ENCODE measurements around the gene ZBTB20. TPM values are rescaled to one million over a fixed set of nuclear protein-coding genes. Genes with fewer than 3 reads are reported as not detected.

Gene ZBTB20
- total and polyA plus RNA-seq, 4 donors = 0.88 to 83.2 (median 20.4) TPM

GRCh38 chr3:114709102-114709501 lies 438.0 kb downstream of the ZBTB20 start:
- H3K27ac ChIP-seq (ENCODE audit: low read depth in 1 of 2, low read length in 2 of 2) = peak overlapping the region in 1 of 2 donors; percentile 21
- no peak for TF ChIP-seq JUND (IDR thresholded peaks at IDR 0.05)
- TF ChIP-seq CTCF (IDR thresholded peaks at IDR 0.05; ENCODE audit: low read depth, low read length, missing input control) = no peak
- TF ChIP-seq, protein P1, sequence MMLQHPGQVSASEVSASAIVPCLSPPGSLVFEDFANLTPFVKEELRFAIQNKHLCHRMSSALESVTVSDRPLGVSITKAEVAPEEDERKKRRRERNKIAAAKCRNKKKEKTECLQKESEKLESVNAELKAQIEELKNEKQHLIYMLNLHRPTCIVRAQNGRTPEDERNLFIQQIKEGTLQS (IDR thresholded peaks at IDR 0.05) = no peak
- no peak for TF ChIP-seq TAF1 (conservative IDR thresholded peaks at IDR 0.05)
- no peak for TF ChIP-seq NR2F2 (IDR thresholded peaks at IDR 0.05)
- no peak for TF ChIP-seq HNF4G (IDR thresholded peaks at IDR 0.05)
- TF ChIP-seq RXRA (IDR thresholded peaks at IDR 0.05) = no peak
- TF ChIP-seq YY1 (IDR thresholded peaks at IDR 0.05) = no peak
- no peak for TF ChIP-seq RAD21 (IDR thresholded peaks at IDR 0.05)
- TF ChIP-seq, protein P2, sequence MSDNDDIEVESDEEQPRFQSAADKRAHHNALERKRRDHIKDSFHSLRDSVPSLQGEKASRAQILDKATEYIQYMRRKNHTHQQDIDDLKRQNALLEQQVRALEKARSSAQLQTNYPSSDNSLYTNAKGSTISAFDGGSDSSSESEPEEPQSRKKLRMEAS (IDR thresholded peaks at IDR 0.05) = no peak
- TF ChIP-seq, protein P3, sequence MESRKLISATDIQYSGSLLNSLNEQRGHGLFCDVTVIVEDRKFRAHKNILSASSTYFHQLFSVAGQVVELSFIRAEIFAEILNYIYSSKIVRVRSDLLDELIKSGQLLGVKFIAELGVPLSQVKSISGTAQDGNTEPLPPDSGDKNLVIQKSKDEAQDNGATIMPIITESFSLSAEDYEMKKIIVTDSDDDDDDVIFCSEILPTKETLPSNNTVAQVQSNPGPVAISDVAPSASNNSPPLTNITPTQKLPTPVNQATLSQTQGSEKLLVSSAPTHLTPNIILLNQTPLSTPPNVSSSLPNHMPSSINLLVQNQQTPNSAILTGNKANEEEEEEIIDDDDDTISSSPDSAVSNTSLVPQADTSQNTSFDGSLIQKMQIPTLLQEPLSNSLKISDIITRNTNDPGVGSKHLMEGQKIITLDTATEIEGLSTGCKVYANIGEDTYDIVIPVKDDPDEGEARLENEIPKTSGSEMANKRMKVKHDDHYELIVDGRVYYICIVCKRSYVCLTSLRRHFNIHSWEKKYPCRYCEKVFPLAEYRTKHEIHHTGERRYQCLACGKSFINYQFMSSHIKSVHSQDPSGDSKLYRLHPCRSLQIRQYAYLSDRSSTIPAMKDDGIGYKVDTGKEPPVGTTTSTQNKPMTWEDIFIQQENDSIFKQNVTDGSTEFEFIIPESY (IDR thresholded peaks at IDR 0.05) = no peak
- TF ChIP-seq FOXA2 (IDR thresholded peaks at IDR 0.05) = no peak
- TF ChIP-seq EGR1 (IDR thresholded peaks at IDR 0.05; ENCODE audit: low read depth in 2 of 2) = no peak
- no peak for TF ChIP-seq SP1 (IDR thresholded peaks at IDR 0.05)
- TF ChIP-seq HNF4A (conservative IDR thresholded peaks at IDR 0.05) = no peak
- no peak for TF ChIP-seq FOXA1 (IDR thresholded peaks at IDR 0.05)
- TF ChIP-seq, protein P4, sequence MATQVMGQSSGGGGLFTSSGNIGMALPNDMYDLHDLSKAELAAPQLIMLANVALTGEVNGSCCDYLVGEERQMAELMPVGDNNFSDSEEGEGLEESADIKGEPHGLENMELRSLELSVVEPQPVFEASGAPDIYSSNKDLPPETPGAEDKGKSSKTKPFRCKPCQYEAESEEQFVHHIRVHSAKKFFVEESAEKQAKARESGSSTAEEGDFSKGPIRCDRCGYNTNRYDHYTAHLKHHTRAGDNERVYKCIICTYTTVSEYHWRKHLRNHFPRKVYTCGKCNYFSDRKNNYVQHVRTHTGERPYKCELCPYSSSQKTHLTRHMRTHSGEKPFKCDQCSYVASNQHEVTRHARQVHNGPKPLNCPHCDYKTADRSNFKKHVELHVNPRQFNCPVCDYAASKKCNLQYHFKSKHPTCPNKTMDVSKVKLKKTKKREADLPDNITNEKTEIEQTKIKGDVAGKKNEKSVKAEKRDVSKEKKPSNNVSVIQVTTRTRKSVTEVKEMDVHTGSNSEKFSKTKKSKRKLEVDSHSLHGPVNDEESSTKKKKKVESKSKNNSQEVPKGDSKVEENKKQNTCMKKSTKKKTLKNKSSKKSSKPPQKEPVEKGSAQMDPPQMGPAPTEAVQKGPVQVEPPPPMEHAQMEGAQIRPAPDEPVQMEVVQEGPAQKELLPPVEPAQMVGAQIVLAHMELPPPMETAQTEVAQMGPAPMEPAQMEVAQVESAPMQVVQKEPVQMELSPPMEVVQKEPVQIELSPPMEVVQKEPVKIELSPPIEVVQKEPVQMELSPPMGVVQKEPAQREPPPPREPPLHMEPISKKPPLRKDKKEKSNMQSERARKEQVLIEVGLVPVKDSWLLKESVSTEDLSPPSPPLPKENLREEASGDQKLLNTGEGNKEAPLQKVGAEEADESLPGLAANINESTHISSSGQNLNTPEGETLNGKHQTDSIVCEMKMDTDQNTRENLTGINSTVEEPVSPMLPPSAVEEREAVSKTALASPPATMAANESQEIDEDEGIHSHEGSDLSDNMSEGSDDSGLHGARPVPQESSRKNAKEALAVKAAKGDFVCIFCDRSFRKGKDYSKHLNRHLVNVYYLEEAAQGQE (IDR thresholded peaks at IDR 0.05) = no peak
- TF ChIP-seq GABPA (IDR thresholded peaks at IDR 0.05 in 1 of 2, conservative IDR thresholded peaks at IDR 0.05 in 1 of 2) = no peak
- DNase-seq (ENCODE audit: low spot score) = no peak

More at GRCh38 chr3:114709102-114709501, 438.0 kb downstream of the ZBTB20 start:
- Histone ChIP-seq H3K36me3 (ENCODE audit: control insufficient read depth in 4 of 4, insufficient read depth in 3 of 4, low read depth in 1 of 4, low read length in 3 of 4) (peaks cover 0 to 4% (median 0%) of the 10 kb centered on the region in 4 donors), H3K4me1 (ENCODE audit: control insufficient read depth in 4 of 4, insufficient read depth in 4 of 4, low read length in 3 of 4) (peaks cover 6 to 44% (median 12%) of the 10 kb centered on the region in 4 donors), H3K27me3 (ENCODE audit: control insufficient read depth in 4 of 4, insufficient read depth in 4 of 4, low read length in 3 of 4) (no peaks in the 10 kb centered on the region), H3K4me3 (ENCODE audit: low read depth in 1 of 3, low read length in 3 of 3) (no peak overlapping the region), H3K9me3 (ENCODE audit: control insufficient read depth in 4 of 4, low read length in 3 of 4) (no peaks in the 10 kb centered on the region), H3K9ac (ENCODE audit: low read depth in 1 of 2, low read length in 2 of 2) (no peak overlapping the region)
- WGBS = 94% methylated on average over 1 of the region's 1 CpG

Data from liver (tissue), 9 donors.